SK-N-MC (cell line): ENCODE results near the gene KCNQ4.

ENCODE experiments used
- DNase-seq: peaks from one replicate; pipeline ENCODE4 v3.0.0-alpha.2; 2011; ENCODE audit warnings: low read depth, low spot score
- H3K27ac ChIP-seq: fragments of 200-600 bp; sonication (generic); 2 replicates; pipeline ENCODE4 v1.5.1; 2016; ENCODE audit warnings: mixed run types
- H3K36me3 ChIP-seq: fragments of 200-600 bp; sonication (generic); 2 replicates; pipeline ENCODE4 v1.6.1; 2017; ENCODE audit warnings: antibody characterized with exemption, low read length, mixed read lengths; ENCODE audit not compliant: insufficient read depth
- H3K4me3 ChIP-seq: fragments of 200-600 bp; sonication (generic); 2 replicates; pipeline ENCODE4 v1.5.1; 2016
- H3K9ac ChIP-seq: fragments of 200-600 bp; sonication (generic); 2 replicates; pipeline ENCODE4 v1.8.0; 2017; ENCODE audit warnings: mixed run types, mixed read lengths; ENCODE audit not compliant: insufficient read length
- H3K9me3 ChIP-seq: fragments of 200-600 bp; sonication (generic); 2 replicates; pipeline ENCODE4 v1.6.1; 2017; ENCODE audit warnings: low read depth, mild to moderate bottlenecking, antibody characterized with exemption, low read length, moderate library complexity, mixed read lengths
- EZH2 ChIP-seq: fragments of 200-600 bp; sonication (generic); IDR thresholded peaks from one replicate; pipeline ENCODE4 v1.6.1; 2017; ENCODE audit warnings: antibody characterized with exemption
- FOXP2 ChIP-seq: optimal IDR thresholded peaks from 2 replicates; pipeline ENCODE3; 2011; ENCODE audit warnings: mild to moderate bottlenecking, moderate library complexity; ENCODE audit not compliant: insufficient read depth; ENCODE audit errors: extremely low read length, control extremely low read depth
- POLR2AphosphoS5 ChIP-seq: IDR thresholded peaks from 2 replicates; pipeline ENCODE4 v1.6.1; 2012; ENCODE audit warnings: mild to moderate bottlenecking, low read depth, low read length, borderline replicate concordance

Gene KCNQ4

DNA sequence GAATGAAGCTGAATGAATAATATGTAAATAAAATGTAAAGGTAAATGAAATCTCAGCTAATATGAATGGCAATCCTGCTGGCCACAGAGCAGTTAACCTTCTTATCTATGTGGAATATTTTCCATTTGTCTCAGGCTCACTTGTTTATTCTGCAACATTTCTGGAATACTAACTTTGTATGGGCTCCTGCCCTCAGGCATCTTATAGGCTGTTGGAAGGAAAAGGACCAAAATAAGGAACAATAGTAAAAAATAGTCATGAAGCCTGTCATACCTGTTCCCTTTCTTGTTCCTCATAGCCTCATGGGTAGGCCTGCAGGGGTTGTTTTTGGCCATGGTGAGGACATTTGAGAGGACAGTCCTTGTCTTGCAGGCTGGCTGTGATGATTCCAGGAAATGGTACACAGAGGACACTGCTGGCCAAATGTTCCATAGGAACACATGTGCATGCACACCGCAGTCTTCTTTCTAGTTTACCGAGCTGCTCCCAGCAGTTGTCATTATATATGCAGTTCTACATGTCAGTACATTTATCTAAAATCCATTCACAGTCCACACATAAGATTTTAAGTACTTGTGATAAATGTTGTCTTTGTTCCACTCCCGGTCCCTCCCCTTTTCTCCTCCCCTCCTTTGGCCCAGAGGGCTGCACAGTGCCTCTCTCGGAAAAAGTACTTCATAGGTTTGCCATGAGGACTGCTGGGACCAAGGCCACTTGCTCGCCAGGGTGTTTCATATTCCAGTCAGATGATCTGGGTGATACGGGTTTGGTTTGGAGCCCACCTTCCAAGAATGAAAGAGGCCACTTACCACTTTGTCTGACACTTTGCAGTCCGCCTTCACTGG, 15.2 kb upstream of the KCNQ4 start:
- Histone ChIP-seq H3K36me3 (peaks cover 76% of the 10 kb centered on the region), H3K9ac (no peak overlapping the region), H3K27ac (no peak overlapping the region), H3K9me3 (no peaks in the 10 kb centered on the region), H3K4me3 (no peak overlapping the region)
- TF ChIP-seq FOXP2, result no peak
- DNase-seq, result no peak

- H3K4me3 ChIP-seq, result no peak overlapping the region
- no peak overlapping the region for H3K9ac ChIP-seq
- no peak for DNase-seq
- H3K36me3 ChIP-seq, result peaks cover 75% of the 10 kb centered on the region
- no peak for TF ChIP-seq EZH2
- H3K9me3 ChIP-seq, result no peaks in the 10 kb centered on the region
- no peak overlapping the region for H3K27ac ChIP-seq
Measured at GRCh38 chr1:40769815-40770214, 13.8 kb upstream of the KCNQ4 start.

DNA sequence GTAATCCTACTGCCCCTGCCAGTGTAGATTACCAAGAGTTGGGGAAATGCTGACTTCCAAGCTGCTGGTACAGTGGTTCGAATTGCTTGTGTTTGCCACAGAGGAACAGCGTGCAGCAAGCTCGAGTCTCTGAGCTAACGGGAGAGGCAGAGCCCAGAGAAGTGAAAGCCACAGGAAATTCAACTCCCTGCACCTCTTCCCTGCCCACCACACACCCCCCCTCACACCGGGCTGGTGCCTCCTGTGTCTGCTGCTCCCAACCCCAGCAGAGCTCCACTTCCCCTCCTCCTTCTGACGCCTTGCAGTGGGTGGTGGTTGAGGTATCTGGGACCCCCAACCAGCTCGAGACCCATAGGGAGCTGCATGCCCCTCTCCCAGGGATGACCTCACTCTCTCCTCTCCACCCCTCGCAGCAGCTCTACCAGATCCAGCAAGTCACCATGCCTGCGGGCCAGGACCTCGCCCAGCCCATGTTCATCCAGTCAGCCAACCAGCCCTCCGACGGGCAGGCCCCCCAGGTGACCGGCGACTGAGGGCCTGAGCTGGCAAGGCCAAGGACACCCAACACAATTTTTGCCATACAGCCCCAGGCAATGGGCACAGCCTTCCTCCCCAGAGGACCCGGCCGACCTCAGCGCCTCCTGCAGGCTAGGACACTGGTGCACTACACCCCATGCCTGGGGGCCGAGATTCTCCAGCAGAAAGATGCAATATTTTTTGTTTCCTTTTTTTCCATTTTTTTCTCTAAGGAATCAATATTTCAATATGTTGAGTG, 13.1 kb upstream of the KCNQ4 start:
- no peak overlapping the region for H3K4me3 ChIP-seq
- no peak for DNase-seq
- H3K27ac ChIP-seq, result no peak overlapping the region
- peaks cover 71% of the 10 kb centered on the region for H3K36me3 ChIP-seq
- TF ChIP-seq EZH2 (no peak), POLR2AphosphoS5 (no peak), FOXP2 (no peak)
- H3K9me3 ChIP-seq, result no peaks in the 10 kb centered on the region
- H3K9ac ChIP-seq, result no peak overlapping the region

- no peak for DNase-seq
- Histone ChIP-seq H3K4me3 (no peak overlapping the region), H3K27ac (no peak overlapping the region), H3K36me3 (peaks cover 61% of the 10 kb centered on the region), H3K9ac (no peak overlapping the region), H3K9me3 (0 out of 2 replicates have a peak, but pooled peaks cover 5% of the 10 kb centered on the region)
- no peak for TF ChIP-seq POLR2AphosphoS5
- no peak for TF ChIP-seq FOXP2
- no peak for TF ChIP-seq EZH2
Measured at GRCh38 chr1:40772146-40772955, 11.2 kb upstream of the KCNQ4 start.

GRCh38 chr1:40773748-40774265, 9.8 kb upstream of the KCNQ4 start:
- Histone ChIP-seq H3K4me3 (no peak overlapping the region), H3K36me3 (peaks cover 49% of the 10 kb centered on the region), H3K27ac (no peak overlapping the region), H3K9me3 (0 out of 2 replicates have a peak, but pooled peaks cover 5% of the 10 kb centered on the region), H3K9ac (no peak overlapping the region)
- TF ChIP-seq FOXP2 (no peak), EZH2 (no peak), POLR2AphosphoS5 (no peak)
- DNase-seq, result no peak

- no peak for TF ChIP-seq EZH2
- no peak for TF ChIP-seq POLR2AphosphoS5
- no peak for TF ChIP-seq FOXP2
- Histone ChIP-seq H3K27ac (no peak overlapping the region), H3K9me3 (0 out of 2 replicates have a peak, but pooled peaks cover 5% of the 10 kb centered on the region), H3K9ac (no peak overlapping the region), H3K36me3 (peaks cover 43% of the 10 kb centered on the region), H3K4me3 (no peak overlapping the region)
- no peak for DNase-seq
Measured at GRCh38 chr1:40774266-40774998, 9.2 kb upstream of the KCNQ4 start.

DNA sequence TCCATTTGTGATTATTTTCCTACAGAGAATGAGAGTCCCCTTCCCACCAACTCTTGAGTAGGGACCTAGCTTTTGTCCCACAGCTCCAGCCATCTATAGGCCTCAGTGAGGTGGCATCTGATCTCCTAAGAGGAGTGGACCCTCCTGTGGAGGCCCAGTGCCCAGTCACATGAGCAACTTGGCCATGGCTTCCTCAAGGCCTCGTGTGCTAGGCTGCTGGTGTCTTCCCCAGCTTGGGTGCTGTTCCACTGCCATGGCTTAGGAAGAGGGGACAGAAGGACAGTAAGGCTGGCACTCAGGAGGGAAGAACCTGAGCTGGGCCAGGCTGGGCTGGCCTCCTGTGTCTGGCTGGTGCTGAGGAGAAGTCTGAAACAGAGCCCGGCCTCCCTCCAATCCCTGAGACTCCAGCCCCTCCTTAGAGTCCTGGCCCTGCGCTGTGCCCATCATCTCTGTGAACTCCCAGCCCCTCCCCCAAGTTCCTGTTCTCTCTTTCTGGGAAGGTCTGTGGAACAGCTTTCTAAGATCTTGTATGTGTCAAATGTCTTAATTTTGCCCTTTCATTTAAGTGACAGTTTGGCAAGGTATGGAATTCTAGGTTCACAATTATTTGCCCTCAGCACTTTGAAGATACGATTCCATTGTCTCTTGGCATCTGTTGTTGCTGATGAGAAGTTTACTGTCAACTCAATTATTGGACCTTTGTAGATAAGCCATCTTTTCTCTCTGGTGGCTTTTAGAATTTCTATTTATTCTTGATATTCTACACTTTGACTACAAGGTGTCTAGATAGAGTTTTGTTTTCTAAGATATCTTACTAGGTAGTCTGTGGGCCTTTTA, 7.1 kb upstream of the KCNQ4 start:
- Histone ChIP-seq H3K27ac (no peak overlapping the region), H3K4me3 (no peak overlapping the region), H3K9ac (no peak overlapping the region), H3K36me3 (peaks cover 22% of the 10 kb centered on the region), H3K9me3 (0 out of 2 replicates have a peak, but pooled peaks cover 5% of the 10 kb centered on the region)
- no peak for TF ChIP-seq POLR2AphosphoS5
- no peak for TF ChIP-seq FOXP2
- TF ChIP-seq EZH2, result no peak
- no peak for DNase-seq
